RKO (cell line): ENCODE results near the gene NKTR.
"Not testable (repeated sequence)": the region's sequence is repeated elsewhere in the genome, so short reads cannot be mapped to it uniquely, and the experiment has no call there.

Source experiments
- DNase-seq: peaks from one replicate; pipeline ENCODE4 v3.0.0-alpha.2; 2016; ENCODE audit warnings: low spot score

NKTR gene

DNA sequence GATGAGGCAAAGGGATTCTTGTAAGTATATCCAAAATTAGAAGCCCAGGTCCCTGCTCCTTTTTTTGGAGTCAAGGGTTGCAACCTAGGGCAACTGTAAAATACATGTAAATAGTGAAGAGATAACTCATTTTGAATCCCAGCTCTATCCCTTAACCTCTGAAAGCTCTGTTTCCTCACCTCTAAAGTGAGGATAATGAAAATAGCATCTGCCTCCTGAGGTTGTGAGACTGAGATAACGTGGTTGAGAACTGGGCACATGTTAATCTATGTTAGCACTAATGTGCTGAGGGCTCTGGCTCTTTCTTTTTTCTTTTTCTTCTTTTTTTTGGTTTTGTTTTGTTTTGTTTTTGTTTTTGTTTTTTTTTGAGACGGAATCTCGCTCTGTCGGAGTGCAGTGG, 4.8 kb upstream of the NKTR start:
- no peak for DNase-seq

DNA sequence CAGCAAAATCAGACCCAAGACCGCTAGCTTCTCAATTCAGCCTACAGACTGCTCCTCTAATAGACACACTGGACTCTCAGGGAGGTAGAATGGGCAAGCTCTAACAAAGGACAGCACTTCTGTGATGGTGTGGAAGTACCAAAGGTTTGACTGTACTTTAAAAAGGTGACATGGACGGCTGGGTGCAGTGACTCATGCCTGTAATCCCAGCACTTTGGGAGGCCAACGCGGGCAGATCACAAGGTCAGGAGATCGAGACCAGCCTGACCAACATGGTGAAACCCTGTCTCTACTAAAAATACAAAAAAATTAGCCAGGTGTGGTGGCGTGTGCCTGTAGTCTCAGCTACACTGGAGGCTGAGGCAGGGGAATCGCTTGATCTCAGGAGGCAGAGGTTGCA, 3.4 kb upstream of the NKTR start:
- not testable (repeated sequence) for DNase-seq

DNA sequence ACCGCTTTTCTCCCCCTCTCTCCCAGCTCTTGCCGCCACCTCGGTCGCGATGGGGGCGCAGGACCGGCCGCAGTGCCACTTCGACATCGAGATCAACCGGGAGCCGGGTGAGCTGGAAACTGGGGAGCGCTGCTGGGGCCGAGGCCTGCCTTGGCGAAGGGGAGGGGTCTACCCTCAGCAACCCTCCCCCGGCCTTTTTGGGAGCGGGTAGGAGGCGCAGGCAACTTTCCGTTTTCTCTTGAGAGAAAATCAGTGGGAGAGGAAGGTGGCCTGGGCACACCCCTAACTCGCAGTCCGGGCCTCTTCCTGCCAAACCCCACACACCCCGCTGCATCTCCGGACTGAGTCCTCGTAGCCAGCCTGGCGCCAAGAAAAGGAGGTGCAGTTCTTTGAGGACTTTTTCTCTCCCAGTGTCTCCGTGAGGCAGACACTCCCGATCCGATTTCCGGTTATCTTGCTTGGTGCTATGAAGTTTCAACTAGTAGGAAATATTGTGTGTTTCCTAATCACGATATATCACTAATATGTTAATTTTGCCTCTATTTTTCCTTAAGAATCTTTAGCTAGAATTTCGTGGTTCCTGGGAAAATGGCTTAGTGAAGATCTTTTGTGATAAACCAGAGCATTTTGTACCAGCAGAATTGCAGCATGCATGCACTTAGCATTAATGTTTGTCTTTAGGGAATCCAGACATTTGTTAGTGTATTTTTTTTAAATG, 631 bp downstream of the NKTR start:
- DNase-seq, result peak; percentile 90

GRCh38 chr3:42601896-42602581, 1.6 kb downstream of the NKTR start:
- peak; percentile 72 for DNase-seq

- no peak for DNase-seq
Observed at GRCh38 chr3:42602961-42603360, 2.5 kb downstream of the NKTR start.

- no peak for DNase-seq
Observed at GRCh38 chr3:42605546-42606173, 5.2 kb downstream of the NKTR start.

- DNase-seq, result no peak
Observed at GRCh38 chr3:42608581-42608980, 8.1 kb downstream of the NKTR start.

DNA sequence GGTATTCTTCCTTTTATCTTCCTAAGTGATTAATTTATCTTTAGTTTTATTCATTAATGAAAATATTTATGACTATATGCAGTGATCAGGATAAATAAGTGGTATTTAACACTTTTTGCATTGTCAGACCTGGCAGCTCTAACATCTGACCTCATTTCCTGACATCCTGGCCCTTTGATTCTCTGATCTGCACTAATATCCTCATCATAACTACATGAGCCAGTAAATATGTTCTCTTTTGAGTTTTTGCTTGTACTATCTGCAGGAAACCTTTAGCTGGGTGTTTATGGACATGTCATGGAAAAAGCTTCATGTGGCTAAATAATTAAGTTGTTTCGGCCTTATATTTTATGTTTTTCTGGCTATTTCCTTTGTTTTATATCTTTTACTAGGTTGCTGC, 10.5 kb downstream of the NKTR start:
- no peak for DNase-seq

- DNase-seq, result no peak
Observed at GRCh38 chr3:42612217-42612616, 11.7 kb downstream of the NKTR start.

DNA sequence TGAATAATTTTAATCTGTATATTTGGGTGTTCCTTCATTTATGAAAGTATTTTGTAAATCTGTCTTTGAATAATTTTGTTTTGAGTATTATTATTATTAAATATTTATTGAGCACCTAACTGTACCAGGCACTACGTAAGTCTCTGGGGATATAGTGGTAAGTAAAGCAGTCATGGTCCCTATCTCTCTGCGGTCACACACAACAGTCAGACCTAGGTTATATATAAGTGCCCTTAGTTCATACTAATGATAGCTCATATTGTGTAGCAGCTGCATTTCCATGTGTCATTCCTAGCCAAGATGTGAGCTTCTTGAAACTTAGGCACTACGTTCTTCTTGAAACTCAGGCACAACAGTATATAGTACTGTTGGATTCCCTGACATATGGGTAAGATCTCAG, 12.4 kb downstream of the NKTR start:
- no peak for DNase-seq

- DNase-seq, result peak; percentile 43
Observed at GRCh38 chr3:42613462-42613861, 13.0 kb downstream of the NKTR start.

- DNase-seq, result no peak
Observed at GRCh38 chr3:42631620-42632019, 31.1 kb downstream of the NKTR start.

- DNase-seq, result no peak
Observed at GRCh38 chr3:42632146-42632545, 31.7 kb downstream of the NKTR start.

- DNase-seq, result no peak
Observed at GRCh38 chr3:42633544-42633943, 33.1 kb downstream of the NKTR start.

GRCh38 chr3:42635111-42635510, 34.6 kb downstream of the NKTR start:
- DNase-seq, result peak; percentile 78

DNA sequence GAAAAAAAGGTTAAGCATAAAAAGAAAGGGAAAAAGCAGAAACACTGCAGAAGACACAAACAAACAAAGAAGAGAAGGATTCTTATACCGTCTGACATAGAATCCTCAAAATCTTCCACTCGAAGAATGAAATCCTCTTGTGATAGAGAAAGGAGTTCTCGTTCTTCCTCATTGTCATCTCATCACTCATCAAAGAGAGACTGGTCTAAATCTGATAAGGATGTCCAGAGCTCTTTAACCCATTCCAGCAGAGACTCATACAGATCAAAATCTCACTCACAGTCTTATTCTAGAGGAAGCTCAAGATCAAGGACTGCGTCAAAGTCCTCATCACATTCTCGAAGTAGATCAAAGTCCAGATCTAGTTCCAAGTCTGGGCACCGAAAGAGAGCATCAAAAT, 36.5 kb downstream of the NKTR start:
- no peak for DNase-seq

- DNase-seq, result no peak
Observed at GRCh38 chr3:42638339-42638842, 37.9 kb downstream of the NKTR start.

DNA sequence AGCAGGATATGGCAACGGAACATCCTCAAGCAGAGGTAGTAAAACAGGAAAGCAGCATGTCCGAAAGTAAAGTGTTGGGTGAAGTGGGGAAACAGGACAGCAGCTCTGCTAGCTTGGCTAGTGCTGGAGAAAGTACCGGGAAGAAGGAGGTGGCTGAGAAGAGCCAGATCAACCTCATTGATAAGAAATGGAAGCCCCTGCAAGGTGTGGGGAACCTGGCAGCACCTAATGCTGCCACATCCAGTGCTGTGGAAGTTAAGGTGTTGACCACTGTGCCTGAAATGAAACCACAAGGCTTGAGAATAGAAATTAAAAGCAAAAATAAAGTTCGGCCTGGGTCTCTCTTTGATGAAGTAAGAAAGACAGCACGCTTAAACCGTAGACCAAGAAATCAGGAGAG, 38.7 kb downstream of the NKTR start:
- no peak for DNase-seq

- DNase-seq, result no peak
Observed at GRCh38 chr3:42640129-42640528, 39.6 kb downstream of the NKTR start.

DNA sequence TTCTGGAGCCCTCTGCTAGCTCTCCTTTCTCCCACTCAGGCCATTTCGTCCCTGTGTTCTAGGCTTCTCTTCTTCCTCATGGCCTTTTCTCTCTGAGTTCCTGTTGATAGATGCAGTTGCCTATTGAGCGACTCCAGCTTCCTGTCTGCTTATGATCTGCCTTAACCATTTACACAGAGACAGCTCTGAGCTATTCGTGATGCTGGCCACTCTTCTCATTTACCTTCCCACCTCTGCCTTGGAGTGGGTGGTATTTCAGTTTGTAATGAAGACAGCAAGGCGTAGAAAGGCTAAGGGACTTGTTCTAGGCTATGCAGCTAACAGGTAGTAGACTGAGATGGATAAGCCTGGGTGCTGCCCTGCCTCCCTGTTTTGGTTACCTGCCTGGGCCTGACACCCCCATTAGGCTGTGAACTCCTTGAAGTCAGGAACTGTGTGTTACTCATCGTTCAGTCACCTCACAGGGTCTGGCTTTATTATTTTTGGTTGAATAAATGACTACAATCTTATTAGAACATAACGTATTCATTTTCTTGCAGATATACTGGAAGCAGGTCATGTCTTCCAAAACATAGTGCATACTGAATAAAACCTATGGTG, 40.4 kb downstream of the NKTR start:
- no peak for DNase-seq

- DNase-seq, result no peak
Observed at GRCh38 chr3:42647821-42648459, 47.5 kb downstream of the NKTR start.

GRCh38 chr3:42649006-42649405, 48.5 kb downstream of the NKTR start:
- no peak for DNase-seq
